HepG2 (cell line): ENCODE measurements around the gene SDC1. TPM values are rescaled to one million over a fixed set of nuclear protein-coding genes. Genes with fewer than 3 reads are reported as not detected.

ENCODE experiments used
- ARNT ChIP-seq: fragments of 450-650 bp; IDR thresholded peaks from 2 replicates; pipeline ENCODE4 v1.6.1; 2017
- ATAD3A ChIP-seq: sonication (generic); formaldehyde crosslinking; IDR thresholded peaks from 2 replicates; pipeline ENCODE4 v1.4.0; 2020; ENCODE audit warnings: missing genetic modification reagents
- ATF1 ChIP-seq: IDR thresholded peaks from 2 replicates; pipeline ENCODE4 v1.6.1; 2016; ENCODE audit warnings: mild to moderate bottlenecking, control low read depth
- KLF16 ChIP-seq, 2 experiments: sonication (generic) in 1 of 2; formaldehyde crosslinking in 1 of 2; IDR thresholded peaks; 2 replicates each; pipeline versions ENCODE4 v1.6.1 to v1.8.0; 2016 to 2023; ENCODE audit warnings: missing genetic modification reagents in 2 of 2, missing compliant biosample characterization in 1 of 2
- POLR2AphosphoS5 ChIP-seq: IDR thresholded peaks from 2 replicates; pipeline ENCODE4 v1.6.1; 2012; ENCODE audit warnings: low read depth, low read length
- PRMT3 ChIP-seq: sonication (generic); formaldehyde crosslinking; IDR thresholded peaks from 2 replicates; pipeline ENCODE4 v1.8.1; 2022; ENCODE audit warnings: low read depth, mild to moderate bottlenecking, moderate library complexity, missing genetic modification reagents, borderline replicate concordance
- SMAD9 ChIP-seq: sonication (generic); formaldehyde crosslinking; IDR thresholded peaks from 2 replicates; pipeline ENCODE4 v1.5.1; 2020; ENCODE audit warnings: mild to moderate bottlenecking, missing genetic modification reagents
- SMARCC2 ChIP-seq: fragments of 450-650 bp; IDR thresholded peaks from 2 replicates; pipeline ENCODE4 v1.6.1; 2017; ENCODE audit warnings: antibody characterized with exemption, mild to moderate bottlenecking
- SOX5 ChIP-seq: IDR thresholded peaks from 2 replicates; pipeline ENCODE4 v1.6.1; 2016; ENCODE audit warnings: borderline replicate concordance
- SP140L ChIP-seq: sonication (generic); formaldehyde crosslinking; IDR thresholded peaks from 2 replicates; pipeline ENCODE4 v1.4.0; 2020; ENCODE audit warnings: missing genetic modification reagents, borderline replicate concordance
- TBP ChIP-seq: sonication (generic); formaldehyde crosslinking; IDR thresholded peaks from 2 replicates; pipeline ENCODE4 v1.5.0; 2020; ENCODE audit warnings: missing genetic modification reagents
- XRCC5 ChIP-seq: fragments of 200-400 bp; formaldehyde crosslinking; optimal IDR thresholded peaks from 2 replicates; pipeline ENCODE3; 2017; ENCODE audit warnings: mild to moderate bottlenecking, low read length
- ZFYVE20 ChIP-seq: sonication (generic); formaldehyde crosslinking; IDR thresholded peaks from 2 replicates; pipeline ENCODE4 v1.8.0; 2023; ENCODE audit warnings: low read depth, mild to moderate bottlenecking, moderate library complexity, missing genetic modification reagents, borderline replicate concordance
- ZIK1 ChIP-seq: sonication (generic); formaldehyde crosslinking; IDR thresholded peaks from 2 replicates; pipeline ENCODE4 v1.5.0; 2020; ENCODE audit warnings: mild to moderate bottlenecking, low read depth, missing genetic modification reagents, borderline replicate concordance
- ZNF12 ChIP-seq: sonication (generic); formaldehyde crosslinking; IDR thresholded peaks from 2 replicates; pipeline ENCODE4 v1.5.0; 2020; ENCODE audit warnings: missing genetic modification reagents
- ZNF703 ChIP-seq: sonication (generic); formaldehyde crosslinking; IDR thresholded peaks from 2 replicates; pipeline ENCODE4 v1.5.1; 2020; ENCODE audit warnings: missing genetic modification reagents, mild to moderate bottlenecking, moderate library complexity, borderline replicate concordance
- polyA plus RNA-seq, 8 experiments: library from polyadenylated mRNA; depleted of rRNA in 3 of 8; stranded (reverse) in 7 of 8; unstranded in 1 of 8; fragments of >200 nt; fragmentation: Illumina TruSeq in 4 of 8; extraction: Trizol in 4 of 8; gene quantifications; 2 replicates each; pipeline versions ENCODE4 v1.2.1 to v1.2.3, GENCODE V29; 2011 to 2016; ENCODE audit warnings: low read depth in 4 of 8, missing spikeins in 1 of 8, mixed read lengths in 1 of 8; ENCODE audit not compliant: insufficient read depth in 1 of 8
- total RNA-seq, 5 experiments: library from RNA; depleted of rRNA; stranded (reverse); fragments of >200 nt; fragmentation: Illumina TruSeq; extraction: Trizol; gene quantifications; 2 replicates each; pipeline ENCODE4 v1.2.3, GENCODE V29; 2016; ENCODE audit warnings: low read depth in 1 of 5
- TF ChIP-seq, protein P1 (sequence below): sonication (generic); formaldehyde crosslinking; IDR thresholded peaks from 2 replicates; pipeline ENCODE4 v1.4.0; 2020; ENCODE audit warnings: mild to moderate bottlenecking, missing genetic modification reagents
- TF ChIP-seq, protein P2 (sequence below): sonication (generic); formaldehyde crosslinking; conservative IDR thresholded peaks from 2 replicates; pipeline ENCODE4 v1.8.0; 2022; ENCODE audit warnings: mild to moderate bottlenecking, moderate library complexity, missing genetic modification reagents
- TF ChIP-seq, protein P3 (sequence below): sonication (generic); formaldehyde crosslinking; IDR thresholded peaks from 2 replicates; pipeline ENCODE4 v1.5.0; 2020; ENCODE audit warnings: mild to moderate bottlenecking, missing genetic modification reagents
- TF ChIP-seq, protein P4 (sequence below): sonication (generic); formaldehyde crosslinking; conservative IDR thresholded peaks from 2 replicates; pipeline ENCODE4 v1.4.0; 2020; ENCODE audit warnings: missing genetic modification reagents

The SDC1 gene
- total and polyA plus RNA-seq, 2 of the 13 experiments (the other 11 are each of a cell fraction or from before 2014, with no cell fraction given): 108 to 119 TPM

DNA sequence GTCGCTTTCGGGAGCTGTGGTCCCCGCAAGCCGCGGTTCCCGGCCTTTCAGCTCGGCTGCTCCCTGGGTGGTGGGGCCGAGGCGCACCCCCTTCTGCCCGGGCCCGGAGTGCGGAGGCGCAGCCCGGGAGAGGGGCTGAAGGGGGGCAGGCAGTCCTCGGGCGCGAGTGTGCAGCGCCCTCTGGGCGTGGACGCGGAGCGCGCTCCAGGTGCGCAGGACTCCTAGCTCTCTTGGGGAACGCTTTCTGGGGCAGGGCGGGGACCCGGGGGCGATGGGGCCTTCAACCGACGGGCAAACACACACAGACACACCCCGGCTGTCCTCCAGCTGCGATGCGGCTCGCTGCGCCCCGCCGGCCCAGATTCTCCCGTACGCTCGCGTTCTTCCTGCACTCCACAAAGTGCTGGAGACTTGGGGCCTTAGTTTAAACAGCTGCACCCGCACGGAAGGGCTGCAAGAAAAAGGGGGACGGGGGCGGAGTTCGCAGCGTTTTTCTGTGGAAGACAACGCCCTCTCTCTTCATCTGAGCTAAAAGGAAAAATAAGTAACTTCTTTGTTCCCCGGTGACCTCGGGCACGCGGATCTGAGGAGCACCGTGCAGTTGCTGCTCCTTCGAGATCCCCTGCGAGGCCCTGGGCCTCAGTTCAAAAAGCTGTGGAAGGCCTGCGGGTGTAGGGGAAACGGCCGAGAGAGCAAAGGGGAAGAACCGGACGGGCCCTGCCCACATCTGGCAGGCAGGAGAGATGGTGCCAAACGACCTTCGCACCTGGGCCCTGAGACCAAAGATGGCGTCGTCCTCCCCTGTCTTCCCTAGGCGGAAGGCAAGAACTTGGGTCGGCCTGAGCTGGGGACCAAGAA is 593 bp upstream of the SDC1 start (continued):
- TF ChIP-seq ZFYVE20 (CRISPR knock-in tag): no peak
- no peak for TF ChIP-seq TBP (CRISPR knock-in tag)
- 0 out of 2 replicates have a peak, but pooled peaks have one; percentile 11 for TF ChIP-seq ZNF703 (CRISPR knock-in tag)
- peak in 1 of 2 experiments; percentile 68; a peak in 3 of 4 replicates for TF ChIP-seq KLF16 (CRISPR knock-in tag; IDR thresholded peaks at IDR 0.05)
- no peak for TF ChIP-seq ATF1 (CRISPR knock-in tag)
- TF ChIP-seq, protein P1, sequence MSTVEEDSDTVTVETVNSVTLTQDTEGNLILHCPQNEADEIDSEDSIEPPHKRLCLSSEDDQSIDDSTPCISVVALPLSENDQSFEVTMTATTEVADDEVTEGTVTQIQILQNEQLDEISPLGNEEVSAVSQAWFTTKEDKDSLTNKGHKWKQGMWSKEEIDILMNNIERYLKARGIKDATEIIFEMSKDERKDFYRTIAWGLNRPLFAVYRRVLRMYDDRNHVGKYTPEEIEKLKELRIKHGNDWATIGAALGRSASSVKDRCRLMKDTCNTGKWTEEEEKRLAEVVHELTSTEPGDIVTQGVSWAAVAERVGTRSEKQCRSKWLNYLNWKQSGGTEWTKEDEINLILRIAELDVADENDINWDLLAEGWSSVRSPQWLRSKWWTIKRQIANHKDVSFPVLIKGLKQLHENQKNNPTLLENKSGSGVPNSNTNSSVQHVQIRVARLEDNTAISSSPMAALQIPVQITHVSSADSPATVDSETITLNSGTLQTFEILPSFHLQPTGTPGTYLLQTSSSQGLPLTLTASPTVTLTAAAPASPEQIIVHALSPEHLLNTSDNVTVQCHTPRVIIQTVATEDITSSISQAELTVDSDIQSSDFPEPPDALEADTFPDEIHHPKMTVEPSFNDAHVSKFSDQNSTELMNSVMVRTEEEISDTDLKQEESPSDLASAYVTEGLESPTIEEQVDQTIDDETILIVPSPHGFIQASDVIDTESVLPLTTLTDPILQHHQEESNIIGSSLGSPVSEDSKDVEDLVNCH: no peak
- peak; percentile 68 for TF ChIP-seq XRCC5
- TF ChIP-seq ARNT: no peak
- TF ChIP-seq, protein P2, sequence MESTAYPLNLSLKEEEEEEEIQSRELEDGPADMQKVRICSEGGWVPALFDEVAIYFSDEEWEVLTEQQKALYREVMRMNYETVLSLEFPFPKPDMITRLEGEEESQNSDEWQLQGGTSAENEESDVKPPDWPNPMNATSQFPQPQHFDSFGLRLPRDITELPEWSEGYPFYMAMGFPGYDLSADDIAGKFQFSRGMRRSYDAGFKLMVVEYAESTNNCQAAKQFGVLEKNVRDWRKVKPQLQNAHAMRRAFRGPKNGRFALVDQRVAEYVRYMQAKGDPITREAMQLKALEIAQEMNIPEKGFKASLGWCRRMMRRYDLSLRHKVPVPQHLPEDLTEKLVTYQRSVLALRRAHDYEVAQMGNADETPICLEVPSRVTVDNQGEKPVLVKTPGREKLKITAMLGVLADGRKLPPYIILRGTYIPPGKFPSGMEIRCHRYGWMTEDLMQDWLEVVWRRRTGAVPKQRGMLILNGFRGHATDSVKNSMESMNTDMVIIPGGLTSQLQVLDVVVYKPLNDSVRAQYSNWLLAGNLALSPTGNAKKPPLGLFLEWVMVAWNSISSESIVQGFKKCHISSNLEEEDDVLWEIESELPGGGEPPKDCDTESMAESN (CRISPR knock-in tag): peak; percentile 92
- peak; percentile 50; the same call in 1 of the 2 replicates for TF ChIP-seq POLR2AphosphoS5
- TF ChIP-seq ZIK1 (CRISPR knock-in tag): no peak
- no peak for TF ChIP-seq ATAD3A
- TF ChIP-seq SMARCC2: no peak
- TF ChIP-seq, protein P3, sequence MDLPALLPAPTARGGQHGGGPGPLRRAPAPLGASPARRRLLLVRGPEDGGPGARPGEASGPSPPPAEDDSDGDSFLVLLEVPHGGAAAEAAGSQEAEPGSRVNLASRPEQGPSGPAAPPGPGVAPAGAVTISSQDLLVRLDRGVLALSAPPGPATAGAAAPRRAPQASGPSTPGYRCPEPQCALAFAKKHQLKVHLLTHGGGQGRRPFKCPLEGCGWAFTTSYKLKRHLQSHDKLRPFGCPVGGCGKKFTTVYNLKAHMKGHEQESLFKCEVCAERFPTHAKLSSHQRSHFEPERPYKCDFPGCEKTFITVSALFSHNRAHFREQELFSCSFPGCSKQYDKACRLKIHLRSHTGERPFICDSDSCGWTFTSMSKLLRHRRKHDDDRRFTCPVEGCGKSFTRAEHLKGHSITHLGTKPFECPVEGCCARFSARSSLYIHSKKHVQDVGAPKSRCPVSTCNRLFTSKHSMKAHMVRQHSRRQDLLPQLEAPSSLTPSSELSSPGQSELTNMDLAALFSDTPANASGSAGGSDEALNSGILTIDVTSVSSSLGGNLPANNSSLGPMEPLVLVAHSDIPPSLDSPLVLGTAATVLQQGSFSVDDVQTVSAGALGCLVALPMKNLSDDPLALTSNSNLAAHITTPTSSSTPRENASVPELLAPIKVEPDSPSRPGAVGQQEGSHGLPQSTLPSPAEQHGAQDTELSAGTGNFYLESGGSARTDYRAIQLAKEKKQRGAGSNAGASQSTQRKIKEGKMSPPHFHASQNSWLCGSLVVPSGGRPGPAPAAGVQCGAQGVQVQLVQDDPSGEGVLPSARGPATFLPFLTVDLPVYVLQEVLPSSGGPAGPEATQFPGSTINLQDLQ: 0 out of 2 replicates have a peak, but pooled peaks have one; percentile 13
- peak; percentile 27; the same call in 1 of the 2 replicates for TF ChIP-seq SOX5 (CRISPR knock-in tag)
- no peak; the same call in 1 of the 2 replicates for TF ChIP-seq SMAD9
- TF ChIP-seq ZNF12 (CRISPR knock-in tag): no peak
- peak; percentile 21; the same call in 1 of the 2 replicates for TF ChIP-seq SP140L (CRISPR knock-in tag)
- TF ChIP-seq, protein P4, sequence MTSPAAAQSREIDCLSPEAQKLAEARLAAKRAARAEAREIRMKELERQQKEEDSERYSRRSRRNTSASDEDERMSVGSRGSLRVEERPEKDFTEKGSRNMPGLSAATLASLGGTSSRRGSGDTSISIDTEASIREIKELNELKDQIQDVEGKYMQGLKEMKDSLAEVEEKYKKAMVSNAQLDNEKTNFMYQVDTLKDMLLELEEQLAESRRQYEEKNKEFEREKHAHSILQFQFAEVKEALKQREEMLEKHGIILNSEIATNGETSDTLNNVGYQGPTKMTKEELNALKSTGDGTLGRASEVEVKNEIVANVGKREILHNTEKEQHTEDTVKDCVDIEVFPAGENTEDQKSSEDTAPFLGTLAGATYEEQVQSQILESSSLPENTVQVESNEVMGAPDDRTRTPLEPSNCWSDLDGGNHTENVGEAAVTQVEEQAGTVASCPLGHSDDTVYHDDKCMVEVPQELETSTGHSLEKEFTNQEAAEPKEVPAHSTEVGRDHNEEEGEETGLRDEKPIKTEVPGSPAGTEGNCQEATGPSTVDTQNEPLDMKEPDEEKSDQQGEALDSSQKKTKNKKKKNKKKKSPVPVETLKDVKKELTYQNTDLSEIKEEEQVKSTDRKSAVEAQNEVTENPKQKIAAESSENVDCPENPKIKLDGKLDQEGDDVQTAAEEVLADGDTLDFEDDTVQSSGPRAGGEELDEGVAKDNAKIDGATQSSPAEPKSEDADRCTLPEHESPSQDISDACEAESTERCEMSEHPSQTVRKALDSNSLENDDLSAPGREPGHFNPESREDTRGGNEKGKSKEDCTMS (CRISPR knock-in tag): no peak; the same call in 1 of the 2 replicates
- no peak for TF ChIP-seq PRMT3 (CRISPR knock-in tag)
